ENCODE measurements around the gene SOX15. TPM values are rescaled to one million over a fixed set of nuclear protein-coding genes. Genes with fewer than 3 reads are reported as not detected.
"Not testable (repeated sequence)": the region's sequence is repeated elsewhere in the genome, so short reads cannot be mapped to it uniquely, and the experiment has no call there.

SOX15 gene
- 0.14 and 0.17 TPM in 2 replicates for total RNA-seq

DNA sequence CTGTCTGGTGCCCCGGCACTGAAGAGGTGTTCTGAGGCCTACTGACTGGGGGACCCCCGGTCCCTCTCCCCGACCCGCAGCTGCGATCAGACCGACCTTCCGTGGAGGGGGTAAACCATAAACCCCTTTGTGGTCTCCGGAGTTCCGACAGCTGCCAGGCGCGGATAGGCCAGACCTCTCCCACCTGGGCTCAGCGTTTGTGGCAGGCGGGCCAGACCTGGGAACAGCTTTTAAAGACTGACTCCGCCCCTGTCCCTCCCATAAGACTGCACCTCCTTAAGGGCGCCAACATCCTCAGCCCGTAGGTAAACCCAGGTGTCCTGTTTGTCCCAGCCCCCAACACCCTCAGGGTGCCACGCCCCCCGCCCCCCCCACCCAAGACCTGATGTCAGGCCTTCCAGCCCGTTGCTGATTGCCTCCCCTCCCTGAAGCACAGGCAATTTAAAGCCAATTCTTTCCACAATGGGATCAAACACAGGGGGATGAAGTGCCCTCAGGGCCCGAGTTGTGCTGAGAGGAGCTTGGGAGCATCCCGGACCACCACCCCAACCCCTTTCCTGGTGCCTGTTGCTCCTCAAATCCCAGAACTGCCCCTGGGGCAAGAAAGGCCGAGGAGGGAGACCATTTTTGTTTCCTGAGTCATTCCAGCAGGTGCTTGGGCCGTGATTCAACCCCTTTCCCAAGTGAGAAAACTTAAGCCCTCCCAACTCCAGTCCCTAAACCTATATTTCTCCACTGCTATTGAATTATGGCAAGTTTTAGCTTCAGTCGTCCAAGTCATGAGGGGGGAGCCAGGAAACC is at the start of gene SOX15:
Gene SOX15, minus strand, starts transcription at position 204 of the 801 bp plus-strand sequence. CDS start 418 bp downstream, outside the sequence.
- DNase-seq = no peak

DNA sequence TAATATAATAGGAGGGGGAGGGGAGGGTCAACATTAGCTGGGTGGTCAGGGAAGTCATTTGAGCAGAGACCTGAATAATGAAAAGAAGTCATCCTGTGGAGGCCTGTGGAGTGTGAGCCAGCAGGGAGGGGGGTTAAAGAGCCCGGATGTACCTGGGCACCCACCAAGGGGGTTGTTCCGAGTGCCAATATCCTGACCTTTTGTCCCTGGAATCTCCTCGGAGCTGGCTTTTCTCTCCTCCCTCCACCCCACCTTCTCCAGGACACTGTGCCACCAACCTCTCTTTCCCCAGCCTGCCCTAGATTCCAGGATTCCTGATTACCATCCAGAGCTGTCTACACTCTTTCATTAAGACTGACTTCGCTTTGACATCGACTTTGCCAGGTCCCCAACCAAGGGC is 46.3 kb upstream of the SOX15 start:
- DNase-seq = no peak

DNA sequence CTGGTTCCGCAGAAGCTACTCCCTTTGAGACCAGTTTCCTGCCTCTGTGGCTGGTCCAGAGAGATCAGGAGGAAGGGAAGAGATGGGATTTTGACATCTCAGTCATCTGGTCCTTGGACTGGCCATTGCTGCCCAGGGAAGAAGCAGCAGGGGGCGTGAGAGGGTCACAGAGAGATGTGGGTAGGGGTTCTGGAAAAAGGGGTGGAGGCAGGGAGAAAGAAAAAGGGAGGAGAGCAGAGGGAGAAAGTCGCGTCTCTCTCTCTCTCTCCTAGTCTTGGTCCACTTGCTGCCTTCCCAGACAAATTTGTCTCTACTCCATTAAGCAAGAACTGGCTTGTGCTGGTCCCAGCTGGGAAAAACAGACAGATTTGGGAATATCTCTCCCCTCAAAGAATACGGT is 44.5 kb upstream of the SOX15 start:
- peak; percentile 62 for DNase-seq

DNA sequence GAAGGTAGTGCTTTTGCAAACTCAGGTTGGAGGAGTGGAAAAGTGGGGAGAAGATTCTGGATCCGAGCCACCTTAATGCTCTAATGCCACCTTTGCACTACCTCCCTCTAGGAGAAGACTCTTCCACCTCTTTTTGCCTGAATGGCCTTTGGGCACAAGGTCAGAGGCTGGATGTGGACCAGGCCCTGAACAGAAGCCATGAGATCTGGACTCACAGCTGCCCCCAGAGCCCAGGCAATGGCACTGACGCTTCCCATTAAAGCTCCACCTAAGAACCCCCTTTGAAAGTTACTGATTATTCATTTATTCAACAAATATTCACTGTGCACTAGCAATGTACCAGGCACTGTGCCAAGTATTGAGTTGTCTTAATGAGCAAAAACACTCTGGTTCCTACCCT is 43.2 kb upstream of the SOX15 start:
- no peak for DNase-seq

DNA sequence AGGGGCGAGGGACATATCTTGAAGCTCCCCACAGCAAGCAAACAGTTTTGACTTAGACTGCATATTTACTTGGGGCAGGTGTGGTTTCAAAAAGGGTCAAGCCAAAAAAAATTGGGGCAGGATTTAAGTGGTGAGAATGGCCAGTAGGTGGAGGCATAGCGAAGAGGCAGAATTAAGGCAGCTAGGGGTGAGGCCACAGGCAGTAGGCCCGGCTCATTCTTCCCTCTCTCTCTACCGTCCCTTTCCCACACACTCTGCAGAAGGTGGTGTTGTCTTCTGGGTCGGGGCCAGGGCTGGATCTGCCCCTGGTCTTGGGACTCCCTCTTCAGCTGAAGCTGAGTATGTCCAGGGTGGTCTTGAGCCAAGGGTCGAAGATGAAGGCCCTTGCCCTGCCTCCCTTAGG is 42.6 kb upstream of the SOX15 start:
- peak; percentile 65 for DNase-seq

DNA sequence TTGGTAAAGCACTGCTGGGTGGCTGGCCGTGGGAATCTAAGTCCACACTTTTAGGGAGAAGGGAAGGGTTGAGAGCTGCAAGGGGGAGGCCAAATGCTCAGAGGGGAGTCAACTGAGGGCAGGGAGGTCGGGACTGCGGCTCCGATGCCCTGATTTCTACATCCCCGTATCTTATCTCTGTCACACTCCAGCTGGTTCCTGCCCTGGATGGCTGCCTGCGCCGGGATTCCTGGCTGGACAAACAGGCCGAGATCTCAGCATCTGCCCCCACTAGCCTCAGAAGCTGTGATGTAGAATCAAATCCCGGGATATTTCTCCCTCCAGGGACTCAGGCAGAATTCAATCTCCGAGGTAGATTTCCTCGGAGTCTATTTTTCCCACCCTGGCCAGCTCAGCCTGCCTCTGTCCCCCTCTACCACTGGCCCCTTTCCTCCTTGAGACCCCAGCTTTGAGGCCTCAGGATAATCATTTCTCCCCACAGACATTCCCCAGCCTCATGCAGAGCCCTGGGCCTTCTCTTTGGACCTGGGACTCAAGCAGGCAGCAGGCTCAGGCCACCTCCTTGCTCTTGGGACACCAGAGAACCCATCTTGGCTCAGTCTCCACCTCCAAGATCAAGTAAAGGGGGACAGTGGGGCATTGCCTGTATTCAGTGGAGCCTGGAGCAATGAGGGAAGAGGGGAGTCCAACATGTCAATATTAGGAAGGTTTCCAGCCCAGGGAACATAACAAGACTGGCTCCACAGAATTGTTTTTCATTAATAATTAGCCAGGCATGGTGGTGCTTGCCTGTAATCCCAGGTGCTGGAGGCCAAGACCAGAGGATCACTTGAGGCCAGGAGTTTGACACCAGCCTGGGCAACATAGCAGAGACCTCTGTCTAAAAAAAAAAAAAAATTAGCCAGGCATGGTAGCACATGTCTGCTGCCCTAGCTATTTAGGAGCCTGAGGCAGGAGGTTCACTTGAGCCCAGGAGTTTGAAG is 41.8 kb upstream of the SOX15 start:
- no peak for DNase-seq

DNA sequence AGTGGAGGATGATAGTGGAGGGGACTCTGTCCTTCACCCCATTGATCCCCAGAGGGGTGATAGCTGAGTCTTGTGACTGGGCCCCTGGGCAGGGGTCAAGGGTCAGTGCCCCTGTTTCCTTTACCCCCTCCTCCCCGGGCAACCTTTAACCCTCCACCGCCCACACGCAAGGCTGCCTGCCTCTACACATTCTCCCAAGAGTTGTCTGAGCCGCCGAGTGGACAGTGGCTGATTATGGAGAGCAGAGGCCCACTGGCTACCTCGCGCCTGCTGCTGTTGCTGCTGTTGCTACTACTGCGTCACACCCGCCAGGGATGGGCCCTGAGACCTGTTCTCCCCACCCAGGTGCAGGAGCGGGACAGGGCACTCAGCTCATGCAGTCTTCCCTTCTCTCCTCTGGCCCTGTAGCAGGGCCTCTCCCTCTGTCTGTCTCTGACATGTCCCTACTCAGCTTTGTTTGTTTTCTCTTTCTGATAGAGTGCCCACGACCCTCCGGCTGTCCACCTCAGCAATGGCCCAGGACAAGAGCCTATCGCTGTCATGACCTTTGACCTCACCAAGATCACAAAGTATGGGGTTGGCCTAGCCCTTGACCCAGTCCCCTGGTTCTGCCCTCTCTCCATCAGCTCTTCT is 40.2 kb upstream of the SOX15 start, which contains the start of gene SHBG:
Gene SHBG, plus strand, starts transcription at position 197 of the 633 bp plus-strand sequence. Its CDS starts 38 bp downstream, at position 235.
- DNase-seq = no peak

DNA sequence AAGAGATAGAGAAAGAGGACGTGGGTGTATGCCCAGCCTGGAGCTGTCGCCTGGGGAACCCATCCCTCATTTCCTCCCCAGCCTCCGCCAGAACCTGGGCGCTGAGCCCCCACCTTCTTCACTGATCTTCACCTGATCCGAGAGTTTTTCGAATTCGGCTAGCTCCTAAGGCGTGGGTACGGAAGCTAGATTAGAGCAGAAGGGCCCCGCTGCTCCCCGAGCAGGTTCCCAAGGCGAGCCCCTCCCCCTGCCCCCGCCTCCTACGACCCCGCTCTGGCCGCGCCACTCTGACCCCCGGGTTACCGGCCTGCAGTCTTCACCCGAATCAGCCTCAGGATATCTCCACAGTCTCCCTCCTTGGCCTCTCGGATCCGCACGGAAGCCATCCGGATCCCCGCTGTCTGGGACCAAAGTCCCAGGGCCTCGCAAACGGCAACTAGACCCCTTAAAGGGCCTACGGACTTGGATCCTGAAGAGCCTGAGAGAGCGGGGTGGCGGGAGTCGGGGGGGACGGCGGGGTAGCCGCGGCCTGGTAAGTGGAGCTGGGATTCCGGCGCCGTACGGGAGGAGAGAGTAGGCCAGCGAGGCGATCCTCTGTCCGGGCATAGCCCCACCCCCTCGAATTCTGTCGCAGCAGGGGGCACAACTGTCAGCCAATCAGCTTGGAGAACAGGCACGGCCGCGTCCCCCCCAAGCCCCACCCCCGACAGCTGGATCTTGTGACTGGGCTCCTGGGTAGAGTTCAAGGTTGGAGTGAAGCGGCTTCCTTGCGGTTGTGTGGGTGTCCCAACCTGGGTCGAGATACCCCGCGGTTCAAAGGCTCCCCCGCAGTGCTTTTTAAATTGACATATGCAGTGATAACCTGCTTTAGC is 37.6 kb upstream of the SOX15 start, which contains the start of gene SAT2:
Gene SAT2, minus strand, starts transcription at position 572 of the 872 bp plus-strand sequence. Its CDS starts 186 bp downstream, at position 386.
- peak; percentile 93 for DNase-seq

DNA sequence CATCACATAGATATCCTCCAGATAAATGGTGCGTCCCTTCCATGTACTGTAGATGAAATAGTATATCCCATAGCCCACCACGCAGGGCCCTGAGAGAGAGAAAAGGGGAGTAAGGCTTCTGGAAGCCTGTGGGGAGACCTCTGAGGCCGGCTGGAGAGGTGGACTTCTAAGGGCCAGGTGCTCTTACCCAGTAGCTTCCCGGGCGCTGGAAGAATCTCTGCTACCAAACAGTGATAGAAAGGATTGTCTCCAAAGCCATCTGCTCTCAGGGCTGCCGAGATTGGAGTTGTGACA is 37.0 kb upstream of the SOX15 start:
- no peak for DNase-seq

DNA sequence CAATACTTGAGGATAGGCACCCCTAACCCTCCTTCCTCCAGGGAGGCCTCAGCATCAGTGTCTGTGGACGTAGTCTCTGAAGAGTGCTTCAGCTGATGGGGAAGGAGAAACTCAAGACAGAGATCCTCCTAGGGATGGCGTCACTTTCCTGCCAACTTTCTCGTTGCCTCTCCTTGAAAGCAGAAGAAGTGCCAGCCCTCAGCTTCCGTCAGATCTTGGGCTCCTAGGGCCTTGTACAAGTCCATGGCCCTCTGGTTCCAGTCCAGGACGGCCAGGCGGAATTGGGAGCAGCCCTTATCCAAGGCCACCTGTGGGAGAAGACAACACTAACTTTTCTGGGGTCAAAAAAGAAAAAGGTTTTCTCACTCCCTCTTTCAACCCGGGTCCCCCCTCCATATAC is 36.4 kb upstream of the SOX15 start:
- no peak for DNase-seq

DNA sequence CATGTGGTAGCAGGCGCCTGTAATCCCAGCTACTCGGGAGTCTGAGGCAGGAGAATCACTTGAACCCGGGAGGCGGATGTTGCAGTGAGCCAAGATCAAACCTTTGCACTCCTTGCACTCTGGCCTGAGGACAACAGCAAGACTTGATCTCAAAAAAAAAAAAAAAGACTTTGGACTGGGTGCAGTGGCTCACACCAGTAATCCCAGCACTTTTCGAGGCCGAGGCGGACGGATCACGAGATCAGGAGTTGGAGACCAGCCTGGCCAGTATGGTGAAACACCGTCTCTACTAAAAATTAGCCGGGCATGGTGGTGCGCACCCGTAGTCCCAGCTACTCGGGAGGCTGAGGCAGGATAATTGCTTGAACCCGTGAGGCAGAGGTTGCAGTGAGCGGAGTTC is 35.9 kb upstream of the SOX15 start:
- DNase-seq = not testable (repeated sequence)

DNA sequence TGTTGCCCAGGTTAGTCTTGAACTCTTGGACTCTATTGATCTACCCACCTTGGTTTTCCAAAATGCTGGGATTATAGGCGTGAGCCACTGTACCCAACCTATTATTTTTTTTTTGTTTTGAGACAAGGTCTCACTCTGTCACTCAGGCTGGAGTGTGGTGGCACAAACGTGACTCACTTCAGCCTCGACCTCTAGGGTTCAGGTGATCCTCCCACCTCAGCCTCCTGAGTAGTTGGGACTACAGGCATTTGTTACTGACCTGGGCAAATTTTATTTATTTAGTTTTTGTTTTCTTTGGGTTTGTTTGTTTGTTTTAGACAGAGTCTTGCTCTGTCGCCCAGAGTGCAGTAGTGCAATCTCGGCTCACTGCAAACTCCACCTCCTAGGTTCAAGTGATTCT is 33.8 kb upstream of the SOX15 start:
- DNase-seq = no peak

DNA sequence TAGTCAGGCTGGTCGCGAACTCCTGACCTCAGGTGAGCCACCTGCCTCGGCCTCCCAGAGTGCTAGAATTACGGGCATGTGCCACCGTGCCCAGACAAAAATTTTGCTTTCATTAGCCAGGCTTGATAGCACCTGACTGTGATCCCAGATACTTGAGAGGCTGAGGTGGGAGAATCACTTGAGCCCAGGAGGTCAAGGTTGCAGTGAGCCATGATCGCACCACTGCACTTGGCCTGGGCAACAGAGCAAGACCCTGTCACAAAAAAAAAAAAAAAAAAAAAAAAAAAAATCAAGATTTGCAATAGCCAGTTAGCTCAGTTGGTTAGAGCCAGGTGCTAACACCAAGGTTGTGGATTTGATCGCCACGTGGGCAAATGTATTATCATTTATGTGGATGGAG is 30.9 kb upstream of the SOX15 start:
- no peak for DNase-seq

DNA sequence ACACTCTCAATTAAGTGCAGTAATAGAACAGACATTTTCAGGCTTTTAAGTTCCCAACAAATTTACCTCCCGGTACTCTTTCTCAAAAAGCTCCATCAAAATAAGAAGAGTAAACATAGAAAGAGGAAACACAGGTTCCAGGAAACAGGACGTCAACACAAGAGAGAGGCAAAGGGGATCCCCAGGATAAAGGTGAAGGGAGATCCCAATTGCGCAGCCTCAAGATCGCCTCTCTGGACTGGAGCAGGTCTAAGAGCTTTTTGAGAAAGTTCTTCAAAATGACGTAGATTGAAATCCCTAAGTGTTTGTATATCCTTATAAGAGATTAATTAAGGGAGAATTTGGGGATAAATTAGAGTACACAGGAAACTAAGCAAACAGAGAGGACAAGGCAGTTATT is 28.7 kb upstream of the SOX15 start:
- DNase-seq = no peak

DNA sequence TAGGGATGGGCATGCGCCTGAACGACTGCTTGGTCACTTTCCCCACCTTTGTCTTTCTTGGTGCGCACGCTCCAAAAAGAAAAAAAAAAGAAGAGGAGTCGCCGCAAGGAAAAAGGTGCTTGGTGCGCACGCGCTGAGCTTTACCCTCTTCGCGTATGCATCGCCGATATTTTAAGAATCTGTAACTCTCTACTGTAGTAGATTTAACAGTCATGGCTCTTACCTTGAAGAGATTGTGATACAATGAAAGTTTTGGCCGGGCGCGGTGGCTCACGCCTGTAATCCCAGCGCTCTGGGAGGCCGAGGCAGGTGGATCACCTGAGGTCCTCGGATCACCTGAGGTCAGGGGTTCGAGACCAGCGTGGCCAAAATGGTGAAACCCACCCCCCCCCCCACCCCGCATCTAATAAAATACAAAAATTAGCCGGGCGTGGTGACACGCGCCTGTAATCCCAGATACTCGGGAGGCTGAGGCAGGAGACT is 25.4 kb upstream of the SOX15 start:
- no peak for DNase-seq

DNA sequence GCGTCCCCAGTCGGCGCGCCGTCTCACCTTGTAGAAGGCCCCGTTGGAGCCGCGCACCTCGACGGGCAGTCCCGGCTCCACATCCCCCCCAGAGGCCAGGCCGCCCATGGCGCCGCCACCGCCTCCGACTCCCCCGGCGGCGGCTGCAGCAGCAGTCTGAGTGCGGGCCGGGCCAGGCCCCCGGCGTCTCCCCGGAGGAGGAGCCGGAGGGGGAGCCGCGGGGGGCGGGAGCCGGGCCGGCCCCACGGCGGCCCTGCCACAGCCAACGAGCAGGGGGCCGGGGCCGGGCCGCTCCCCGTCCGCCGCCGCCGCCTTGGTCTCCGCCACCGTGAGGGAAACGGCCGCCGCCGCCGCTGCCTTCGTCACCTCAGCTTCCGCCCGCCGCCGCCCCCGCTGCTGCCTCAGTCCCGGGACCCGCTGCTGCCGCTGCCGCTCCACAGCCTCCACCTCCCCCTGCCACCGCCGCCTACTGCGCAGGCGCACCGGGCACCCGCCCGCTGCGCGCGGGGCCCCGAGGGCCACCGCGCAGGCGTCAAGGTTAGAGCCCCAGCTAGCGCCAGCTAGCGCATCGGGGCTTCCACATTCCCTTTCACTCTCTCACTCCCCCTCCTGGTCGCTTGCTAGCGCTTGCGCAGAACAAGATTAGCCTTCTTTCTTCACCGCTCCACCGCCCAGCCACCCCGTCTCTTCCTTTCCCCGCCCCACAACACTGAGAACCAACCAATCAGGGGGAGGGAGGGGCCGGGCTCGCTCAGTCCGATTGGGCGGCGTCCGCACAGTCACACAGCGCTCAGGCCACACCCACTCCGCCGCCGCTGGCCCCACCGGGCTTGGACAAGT is 24.8 kb upstream of the SOX15 start, which contains the start of gene FXR2:
Gene FXR2, minus strand, starts transcription at position 473 of the 840 bp plus-strand sequence. Its CDS starts 365 bp downstream, at position 108.
- peak; percentile 100 for DNase-seq

DNA sequence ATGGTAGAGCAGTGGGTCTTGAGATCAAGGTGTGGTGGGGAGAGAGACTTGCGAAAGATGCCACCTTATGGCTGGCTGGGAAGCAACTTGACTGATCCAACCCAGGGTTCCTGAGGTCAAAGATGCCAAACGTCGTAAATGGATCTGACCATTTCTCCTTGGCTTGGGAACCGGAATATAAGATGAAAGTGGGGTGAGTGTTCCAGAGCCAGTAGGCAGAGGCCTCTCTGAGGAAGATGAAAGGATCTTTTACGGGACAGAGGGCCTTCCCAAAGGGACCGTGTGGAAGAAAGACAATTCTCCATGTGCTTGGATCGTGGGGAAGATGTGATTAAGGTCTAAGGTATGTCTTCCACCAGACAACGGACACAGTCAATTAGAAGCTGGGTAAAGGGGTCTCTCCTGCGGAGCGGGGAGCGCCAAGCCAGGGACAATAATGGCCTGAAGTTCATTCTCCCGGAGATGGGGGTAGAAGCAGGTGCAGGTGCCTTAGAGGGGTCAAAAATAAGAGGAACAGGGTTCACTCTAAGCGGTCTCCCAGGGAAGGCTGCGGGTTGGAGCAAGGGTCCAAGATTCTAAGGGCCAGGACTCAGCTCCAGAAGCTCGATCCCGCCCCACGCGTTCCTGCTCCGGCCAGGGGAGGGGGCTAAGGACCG is 24.0 kb upstream of the SOX15 start:
- peak; percentile 27 for DNase-seq

DNA sequence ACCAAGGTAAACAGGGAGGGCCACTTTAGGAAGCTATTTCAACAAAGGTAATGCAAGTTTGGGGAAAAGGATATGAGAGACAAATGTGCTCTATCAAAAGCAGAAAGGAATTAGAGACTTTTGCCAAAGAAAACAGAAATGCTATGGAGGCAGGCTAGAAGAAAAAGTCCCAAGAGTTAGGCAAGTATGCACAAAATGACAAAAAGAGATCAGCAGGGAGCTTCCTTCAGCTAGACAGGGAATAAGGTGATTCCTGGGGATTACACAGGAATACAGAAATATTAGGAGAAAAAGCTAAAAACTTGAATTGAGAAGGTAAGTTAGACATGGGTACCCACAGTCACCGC is 22.4 kb upstream of the SOX15 start:
- DNase-seq = no peak

DNA sequence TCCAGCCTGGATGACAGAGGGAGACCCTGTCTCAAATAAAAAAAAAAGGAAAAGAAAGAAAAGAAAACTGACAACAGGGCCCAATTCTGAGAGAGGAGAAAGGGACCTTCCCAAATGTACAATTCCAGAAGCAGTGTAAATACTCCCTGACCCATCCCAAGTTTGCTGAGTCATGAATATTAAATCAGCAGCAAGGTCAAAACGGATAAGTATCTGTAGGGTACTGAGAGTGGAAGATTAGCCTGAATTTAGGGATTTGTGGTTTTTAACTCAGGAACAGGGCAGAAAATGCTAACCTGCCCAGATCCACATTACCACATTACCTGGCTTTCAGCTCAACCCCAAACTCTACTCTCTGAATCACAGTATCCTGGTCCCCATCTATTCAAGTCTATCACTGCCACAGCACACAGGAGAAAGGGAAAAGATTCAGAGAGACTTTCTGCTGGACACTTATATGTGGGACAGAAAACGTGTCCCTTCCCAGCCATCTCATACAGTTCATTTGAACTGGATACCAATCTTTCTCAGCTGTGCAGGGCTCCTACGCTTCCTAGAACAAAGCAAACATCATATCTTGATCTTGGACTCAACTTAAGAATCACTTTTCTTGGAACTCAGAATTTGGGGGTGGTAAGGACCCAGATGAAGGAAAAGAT is 21.9 kb upstream of the SOX15 start:
- DNase-seq = no peak

DNA sequence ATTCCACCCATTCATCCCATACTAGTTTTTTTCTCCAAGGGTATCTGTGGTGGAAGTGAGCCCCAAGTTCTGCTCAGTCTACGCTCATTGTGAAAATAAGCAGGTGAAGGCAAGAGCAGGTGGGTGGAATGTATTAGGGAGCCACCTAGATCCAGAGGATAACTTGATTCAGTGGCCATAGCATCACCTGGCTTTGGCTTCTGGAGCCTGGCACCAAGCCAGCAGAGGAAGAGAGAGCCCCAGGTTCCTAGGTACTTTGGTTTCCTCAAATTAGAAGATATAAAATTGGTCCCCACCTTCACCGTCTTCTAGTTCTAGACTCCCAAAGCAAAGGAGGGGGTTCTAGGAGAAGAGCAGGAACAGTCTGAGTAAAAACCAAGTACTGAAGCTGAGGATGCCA is 20.7 kb upstream of the SOX15 start:
- DNase-seq = no peak
